Measurements from ENCODE around the gene ZNF484. TPM values are rescaled to one million over a fixed set of nuclear protein-coding genes. Genes with fewer than 3 reads are reported as not detected.

ZNF484 gene
- polyA plus RNA-seq, 3 donors from 2014 or later: 1.8 to 6.0 (median 5.4) TPM

- H3K27me3 Mint-ChIP-seq (ENCODE audit: low read depth in 3 of 3): peaks cover 4 to 10% (median 7%) of the 10 kb centered on the region in 3 donors
- H3K36me3 Mint-ChIP-seq: no peaks in the 10 kb centered on the region
- H3K9me3 Mint-ChIP-seq: no peaks in the 10 kb centered on the region
- H3K27ac Mint-ChIP-seq: no peak overlapping the region
- DNase-seq: no peak
- no peak overlapping the region for H3K4me3 Mint-ChIP-seq
- H3K4me1 Mint-ChIP-seq: peaks cover 2 to 3% of the 10 kb centered on the region in 2 donors
These were observed 82.1 kb downstream of the ZNF484 start for GRCh38 chr9:92795598-92796336.

Other genes with a start within 250 kb of the ZNF484 start
- 1 to 10 TPM; 2.6 to 5.4 (median 3.2) TPM for gene IPPK, start 207.9 kb downstream of the ZNF484 start, polyA plus RNA-seq
- 10 to 100 TPM in 1 of 3 donors, 1 to 10 TPM in 2; 5.8 to 26.8 (median 8.0) TPM for gene BICD2, start 113.2 kb downstream of the ZNF484 start, polyA plus RNA-seq
- 100 to 1,000 TPM in 1 of 3 donors, 10 to 100 TPM in 2; 46.9 to 137 (median 57.0) TPM for gene FGD3, start 69.5 kb upstream of the ZNF484 start, polyA plus RNA-seq
- gene SUSD3, start 180.7 kb upstream of the ZNF484 start, polyA plus RNA-seq: 1 to 10 TPM in 2 of 3 donors, not detected in 1; 3.5 to 5.2 TPM
- gene CARD19, start 218.2 kb upstream of the ZNF484 start, polyA plus RNA-seq: 100 to 1,000 TPM in 1 of 3 donors, 10 to 100 TPM in 2; 55.1 to 105 (median 78.8) TPM